Hematopoietic multipotent progenitor cell treated with erythropoietin and hydrocortisone succinate and interleukin-3 and kit ligand, for 15 days (in vitro differentiated cells): ENCODE measurements around the gene CRNKL1.
A peak's percentile ranks its signal among the peaks of the same experiment; 100 is the strongest.

ENCODE experiments used
- DNase-seq: peaks from one replicate; pipeline ENCODE4 v3.0.0-alpha.2; 2015; ENCODE audit warnings: low spot score

The CRNKL1 gene

GRCh38 chr20:20052074-20052970, at the start of gene CRNKL1, which contains the start of gene CFAP61:
TSS of gene CRNKL1 (minus strand) at chr20:20052466. CDS start at chr20:20052342, 124 bp downstream.
TSS of gene CFAP61 (plus strand) at chr20:20052532. CDS start at chr20:20056654, 4,122 bp downstream.
- DNase-seq, result peak; percentile 98

- DNase-seq, result no peak
Measured at GRCh38 chr20:20100881-20101280, 48.6 kb upstream of the CRNKL1 start.

DNA sequence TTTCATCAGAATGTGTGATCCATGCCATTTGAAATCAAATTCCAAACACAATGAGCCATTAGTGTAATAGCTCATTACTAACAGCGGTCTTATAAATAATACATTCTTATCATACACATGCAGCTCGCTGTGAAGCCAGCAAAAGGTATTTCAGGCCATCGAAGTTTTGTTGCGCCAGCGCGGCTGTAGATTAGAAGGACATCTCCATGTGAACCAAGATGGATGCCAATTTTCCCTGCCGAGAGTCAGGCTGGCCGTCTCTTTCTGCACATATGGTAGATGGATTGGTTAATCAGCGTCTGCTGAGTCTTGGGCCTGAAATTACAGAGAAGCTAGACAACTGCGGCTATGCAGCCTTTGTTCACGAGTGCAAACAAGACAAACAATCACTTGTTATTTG, 44.2 kb upstream of the CRNKL1 start:
- no peak for DNase-seq

DNA sequence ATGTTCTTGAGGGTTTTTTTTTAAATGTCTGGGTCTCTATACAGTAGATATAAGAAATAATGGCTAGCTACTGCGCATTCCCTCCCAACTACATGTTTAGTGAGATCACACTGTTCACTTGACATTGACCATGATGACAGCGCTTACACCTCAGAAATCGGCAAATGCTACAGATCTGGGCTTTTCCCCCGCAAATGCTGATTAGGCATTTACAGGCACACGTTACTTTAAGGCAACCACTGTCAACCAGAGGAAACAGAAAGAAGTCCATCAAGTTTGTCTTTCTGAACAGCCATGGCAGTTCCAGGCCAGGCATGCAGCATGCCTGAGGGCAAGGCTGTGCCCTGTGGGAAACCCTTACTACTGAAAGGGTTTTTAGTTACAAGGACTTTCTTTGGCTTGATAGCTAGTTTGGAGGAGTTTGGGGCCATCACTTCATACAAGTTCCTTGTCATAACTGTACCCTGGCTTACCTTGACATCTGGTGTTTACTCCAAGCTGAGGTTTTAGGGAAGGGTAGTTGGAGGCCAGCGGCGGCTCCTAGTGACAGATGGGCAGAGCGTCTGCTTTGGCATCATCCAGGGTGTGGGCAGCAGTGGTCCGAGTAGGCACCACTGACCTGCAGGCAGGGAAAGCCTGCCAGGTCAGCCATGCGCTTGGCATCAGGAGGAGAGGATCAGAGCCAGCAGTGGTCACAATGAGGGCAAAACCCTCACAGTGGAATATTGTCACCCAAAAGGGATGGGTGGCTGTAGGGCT, 43.0 kb upstream of the CRNKL1 start:
- no peak for DNase-seq

DNA sequence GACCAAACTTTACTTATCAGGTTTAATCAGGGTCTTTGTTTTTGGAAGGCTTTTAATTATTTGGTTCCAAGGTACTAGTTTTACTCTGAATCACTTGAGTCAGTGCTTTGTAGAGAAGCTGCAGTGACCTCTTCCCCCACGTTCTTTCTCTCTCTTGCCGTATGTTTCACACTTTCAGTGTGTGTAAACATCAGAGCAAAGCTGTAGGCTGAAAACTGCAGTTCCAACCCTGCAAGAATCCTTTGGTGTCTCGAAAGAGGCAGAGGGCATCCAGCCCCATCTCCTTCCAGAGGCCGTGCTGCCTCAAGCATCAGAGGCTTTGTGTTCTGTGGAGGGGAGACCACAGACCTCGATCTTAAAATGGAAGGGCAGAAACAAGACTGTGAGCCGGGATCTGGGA, 42.1 kb upstream of the CRNKL1 start:
- DNase-seq, result no peak

DNA sequence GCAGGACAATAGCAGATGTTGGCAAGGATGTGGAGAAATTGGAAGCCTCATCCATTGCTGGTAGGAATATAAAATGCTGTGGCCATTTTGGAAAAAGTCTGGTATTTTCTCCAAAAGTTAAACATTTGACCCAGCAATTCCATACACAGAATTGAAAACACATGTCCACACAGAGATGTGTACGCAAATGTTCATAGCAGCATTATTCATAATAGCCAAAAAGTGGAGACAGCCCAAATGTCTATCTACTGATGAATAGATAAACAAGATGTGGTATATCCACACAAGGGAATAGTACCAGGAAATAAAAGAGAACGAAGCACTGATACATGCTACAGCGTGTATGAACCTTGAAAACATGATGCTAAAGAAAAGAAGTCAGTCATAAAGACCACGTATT, 40.6 kb upstream of the CRNKL1 start:
- DNase-seq, result no peak

DNA sequence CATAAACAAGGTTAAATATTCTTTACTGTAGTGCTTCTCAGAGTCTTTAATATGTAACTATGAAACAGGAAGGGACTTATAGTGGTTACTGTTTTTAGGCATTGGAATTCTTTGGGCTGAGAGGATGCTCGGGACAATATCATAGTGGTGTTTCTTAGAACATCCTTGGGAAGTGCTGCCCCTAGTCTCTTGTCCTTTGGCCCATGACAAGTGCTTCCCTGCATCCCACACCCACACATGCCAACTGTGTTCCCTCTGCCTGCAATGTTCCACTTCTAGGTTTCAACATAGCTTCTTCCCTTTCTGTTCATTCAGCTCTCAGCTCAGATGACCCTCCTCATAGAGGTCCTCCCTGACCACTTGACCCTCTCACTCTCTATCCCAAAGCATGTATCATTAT, 37.7 kb upstream of the CRNKL1 start:
- DNase-seq, result no peak

- DNase-seq, result no peak
Measured at GRCh38 chr20:20089018-20089417, 36.8 kb upstream of the CRNKL1 start.

DNA sequence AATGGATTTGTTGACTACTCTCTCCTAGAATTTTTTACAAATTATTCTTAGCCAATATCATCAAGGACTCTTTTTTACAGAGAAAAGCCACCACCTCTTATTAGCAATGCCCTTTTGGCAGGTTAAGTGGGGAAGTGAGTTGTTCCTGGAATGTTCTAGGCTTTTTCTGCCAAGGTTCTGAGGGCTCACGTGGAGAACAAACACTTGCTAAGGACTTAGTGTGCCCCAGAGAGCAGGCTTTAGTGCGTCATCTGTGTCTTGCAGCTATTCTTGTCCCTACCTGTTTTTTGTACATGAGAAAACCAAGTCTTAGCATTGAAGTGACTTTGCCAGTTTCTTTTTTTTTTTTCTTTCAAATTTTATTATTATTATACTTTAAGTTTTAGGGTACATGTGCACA, 33.5 kb upstream of the CRNKL1 start:
- DNase-seq, result no peak

DNA sequence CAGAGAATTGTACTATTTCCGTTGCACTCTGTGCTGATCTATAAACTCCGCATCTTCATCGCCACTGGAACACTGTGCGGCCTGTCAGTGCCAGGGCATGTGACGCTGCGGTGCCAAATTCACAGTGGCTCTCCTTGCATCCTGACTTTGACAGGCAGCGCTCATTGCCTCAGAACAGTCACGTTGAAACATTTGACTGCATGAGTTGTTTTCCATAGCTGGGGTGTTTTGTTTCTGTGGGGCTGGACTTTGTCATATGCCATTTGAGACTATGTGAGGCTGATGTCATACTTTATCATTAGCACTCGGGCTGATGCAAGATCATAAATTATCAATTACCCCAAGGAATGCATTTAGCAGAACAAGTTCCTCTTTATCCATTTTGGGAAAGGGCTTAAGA, 32.8 kb upstream of the CRNKL1 start:
- no peak for DNase-seq

- no peak for DNase-seq
Measured at GRCh38 chr20:20084296-20084752, 32.1 kb upstream of the CRNKL1 start.

- peak; percentile 13 for DNase-seq
Measured at GRCh38 chr20:20083807-20084206, 31.5 kb upstream of the CRNKL1 start.

DNA sequence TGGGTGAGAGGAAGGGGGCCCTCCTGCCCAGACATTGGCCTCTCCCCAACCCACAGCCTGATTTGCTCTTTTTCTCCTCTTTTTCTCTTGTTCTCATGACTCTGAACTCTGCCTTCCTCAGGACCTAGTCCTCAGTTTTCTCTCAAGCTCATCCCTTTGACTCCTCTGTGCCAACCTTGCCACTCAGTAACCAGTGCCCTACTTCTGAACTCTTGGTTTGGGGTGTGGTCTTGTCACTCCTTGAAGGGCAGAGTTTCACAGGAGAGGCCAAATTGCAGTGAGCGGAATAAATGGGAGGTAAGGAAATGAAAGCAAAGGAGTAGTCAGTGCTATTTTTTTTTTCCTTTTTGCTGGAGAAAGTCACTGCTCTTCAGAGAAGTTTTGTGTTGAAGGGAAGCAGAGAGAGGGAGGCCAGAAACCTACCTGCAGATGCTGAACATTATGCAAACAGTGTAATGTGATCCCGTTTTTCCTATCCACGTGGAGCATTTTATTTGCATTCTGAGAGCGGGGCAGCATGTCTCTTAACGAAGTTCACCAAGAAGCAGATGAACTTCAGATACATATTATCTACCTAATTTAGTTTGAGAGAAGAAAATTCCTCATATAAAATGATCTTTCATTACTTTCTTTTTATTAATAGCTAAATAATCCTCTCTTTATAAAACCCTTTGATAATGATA, 27.0 kb upstream of the CRNKL1 start:
- DNase-seq, result no peak

DNA sequence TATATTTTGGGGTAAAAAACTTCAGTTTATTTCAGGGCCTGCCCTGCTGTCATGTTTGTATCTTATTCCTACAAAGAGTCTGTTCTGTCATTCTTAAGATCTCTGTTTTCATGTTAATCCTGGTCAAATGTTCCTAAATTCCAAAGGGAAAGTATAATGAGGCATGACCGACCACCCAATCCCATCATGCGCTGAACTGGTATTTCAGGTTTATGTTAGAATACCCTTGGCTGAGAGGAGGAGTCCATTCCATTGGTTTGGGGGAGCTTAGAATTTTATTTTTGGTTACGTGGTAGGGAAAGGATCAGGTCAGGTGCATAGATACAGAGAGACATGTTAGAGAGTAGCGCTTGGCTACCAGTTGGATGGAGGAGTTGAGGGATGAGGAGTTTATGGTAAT, 25.8 kb upstream of the CRNKL1 start:
- no peak for DNase-seq

- no peak for DNase-seq
Measured at GRCh38 chr20:20076297-20077065, 24.2 kb upstream of the CRNKL1 start.

DNA sequence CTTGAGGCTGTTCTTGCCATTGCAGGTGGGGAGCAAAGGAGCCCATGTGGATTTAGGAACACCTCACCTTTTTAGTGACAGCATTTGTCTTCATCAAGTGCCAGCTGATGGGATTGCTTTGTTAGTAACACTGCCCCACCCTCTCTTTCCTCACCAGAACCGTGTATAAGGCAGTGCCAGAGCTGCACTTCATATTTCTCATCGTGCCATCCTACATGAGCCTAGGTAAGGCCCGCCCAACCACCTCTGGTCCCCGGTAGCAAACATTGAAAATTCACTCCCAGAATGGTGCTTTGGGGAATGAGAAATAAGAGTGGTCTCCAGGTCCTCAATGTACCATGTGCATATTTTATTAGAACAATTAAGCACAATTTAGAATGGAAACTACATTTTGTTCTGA, 22.8 kb upstream of the CRNKL1 start:
- no peak for DNase-seq

DNA sequence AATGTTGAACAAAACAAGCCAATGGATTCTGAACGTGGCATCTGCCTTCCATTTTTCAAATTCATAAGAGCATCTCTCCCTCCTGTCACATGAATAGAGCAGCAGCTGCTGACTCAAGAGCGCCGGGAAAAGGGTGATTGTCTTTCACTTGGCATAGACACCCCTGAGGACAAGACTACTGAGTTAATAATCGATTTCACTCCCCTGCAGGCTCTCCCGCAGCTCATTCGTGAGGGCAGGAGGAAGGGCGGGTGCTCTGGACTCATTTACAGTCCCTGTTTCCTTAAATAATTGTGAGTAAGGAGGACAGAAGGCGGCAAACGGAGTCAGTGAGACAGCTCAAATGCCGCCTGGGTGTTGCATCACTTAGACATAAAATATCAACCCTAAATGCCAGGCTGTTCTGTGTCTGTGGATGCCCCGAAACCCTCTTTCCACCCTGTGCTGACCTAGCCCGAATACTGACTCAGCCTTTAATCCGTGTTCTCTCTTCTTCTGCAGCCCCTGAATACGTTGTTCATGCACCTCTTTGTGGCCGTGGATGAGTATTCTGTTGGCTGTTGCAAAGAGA, 21.6 kb upstream of the CRNKL1 start:
- no peak for DNase-seq

DNA sequence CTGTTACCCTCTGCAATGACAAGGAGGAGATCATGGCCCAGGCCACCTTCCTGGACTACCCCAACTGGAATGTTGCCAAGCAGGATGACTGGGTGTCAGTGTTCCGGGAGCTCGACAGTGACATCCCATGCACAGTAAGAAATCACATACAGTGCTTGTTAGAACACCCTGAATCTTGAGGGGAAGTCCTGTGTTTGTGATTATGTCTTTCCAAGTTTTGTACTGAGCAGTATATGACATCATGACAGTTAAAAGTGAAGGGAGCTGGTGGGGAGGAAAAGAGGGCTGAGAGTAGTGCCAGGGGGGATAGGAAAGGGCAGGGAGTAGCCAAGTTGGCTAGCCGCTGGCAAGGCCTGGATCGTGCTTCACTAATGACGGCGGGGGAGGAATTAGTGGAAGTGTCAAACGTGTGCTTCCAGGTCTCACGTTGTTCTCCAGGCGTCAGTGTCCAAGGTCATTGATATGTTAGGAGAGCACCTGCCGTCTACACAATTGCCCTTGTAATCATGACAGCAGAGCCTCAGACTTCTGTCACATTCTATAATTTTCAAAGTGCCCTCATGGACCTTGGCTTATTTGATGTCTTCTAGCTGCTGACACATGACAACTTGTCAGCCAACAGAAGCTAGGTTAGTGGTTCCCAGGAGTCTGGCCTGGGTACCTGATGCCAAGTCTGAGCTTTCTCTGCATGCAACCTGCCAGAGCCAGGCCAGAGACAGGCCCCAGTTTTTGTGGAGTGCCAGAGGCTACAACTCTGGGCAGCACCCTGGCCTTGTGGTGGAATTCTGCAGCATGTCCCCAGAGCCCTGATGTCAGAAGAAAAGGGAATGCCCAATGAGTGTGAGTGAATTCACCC, 18.8 kb upstream of the CRNKL1 start:
- DNase-seq, result peak; percentile 11

GRCh38 chr20:20065361-20065760, 13.1 kb upstream of the CRNKL1 start:
- DNase-seq, result no peak

- no peak for DNase-seq
Measured at GRCh38 chr20:20063941-20064702, 11.9 kb upstream of the CRNKL1 start.
